UCSD-AML1 (cell line): ENCODE data around the gene SIAE.

Experiments
- DNase-seq: peaks from one replicate; lab custom pipeline; 2025; ENCODE audit not compliant: unreplicated experiment; lab: John Stamatoyannopoulos, UW

SIAE gene, protein sequence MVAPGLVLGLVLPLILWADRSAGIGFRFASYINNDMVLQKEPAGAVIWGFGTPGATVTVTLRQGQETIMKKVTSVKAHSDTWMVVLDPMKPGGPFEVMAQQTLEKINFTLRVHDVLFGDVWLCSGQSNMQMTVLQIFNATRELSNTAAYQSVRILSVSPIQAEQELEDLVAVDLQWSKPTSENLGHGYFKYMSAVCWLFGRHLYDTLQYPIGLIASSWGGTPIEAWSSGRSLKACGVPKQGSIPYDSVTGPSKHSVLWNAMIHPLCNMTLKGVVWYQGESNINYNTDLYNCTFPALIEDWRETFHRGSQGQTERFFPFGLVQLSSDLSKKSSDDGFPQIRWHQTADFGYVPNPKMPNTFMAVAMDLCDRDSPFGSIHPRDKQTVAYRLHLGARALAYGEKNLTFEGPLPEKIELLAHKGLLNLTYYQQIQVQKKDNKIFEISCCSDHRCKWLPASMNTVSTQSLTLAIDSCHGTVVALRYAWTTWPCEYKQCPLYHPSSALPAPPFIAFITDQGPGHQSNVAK

DNA sequence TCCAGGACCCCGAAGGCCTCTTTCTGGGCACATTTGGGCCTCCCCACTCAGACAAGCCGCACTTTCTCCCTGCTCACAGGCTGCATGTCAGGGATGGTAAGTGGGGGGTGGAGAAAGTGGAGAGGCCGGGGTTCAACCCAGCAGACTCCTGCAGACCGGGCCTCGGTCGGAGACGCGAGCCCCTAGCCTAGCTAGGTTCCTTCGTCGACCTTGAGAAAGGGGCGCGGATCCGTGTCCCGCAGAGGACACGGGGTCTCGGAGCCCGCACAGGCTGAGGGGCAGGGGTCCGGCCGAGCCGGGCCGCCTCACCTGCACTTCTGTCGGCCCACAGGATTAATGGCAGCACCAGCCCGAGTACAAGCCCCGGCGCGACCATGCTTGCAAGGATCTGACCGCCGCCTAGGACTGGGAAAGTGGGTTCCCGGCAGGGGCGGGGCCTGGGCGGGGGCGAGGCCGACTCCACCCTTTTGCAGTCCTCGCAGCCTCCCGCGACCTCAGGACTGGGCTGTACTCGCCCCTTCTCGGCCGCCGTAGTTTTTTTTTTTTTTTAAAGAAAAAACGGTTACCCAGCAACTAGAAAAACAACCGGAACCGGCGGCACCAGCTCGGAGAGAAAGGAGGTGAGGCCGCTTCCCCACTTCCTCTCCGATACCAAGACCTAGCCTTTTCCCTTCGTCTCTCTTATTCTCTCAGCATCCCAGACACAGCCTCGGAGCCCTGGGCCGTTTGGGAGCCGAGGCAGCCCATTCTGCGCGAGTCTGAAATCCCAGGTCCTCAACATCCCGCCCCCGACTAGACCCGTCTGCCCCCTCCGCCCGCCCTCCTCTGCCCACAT lies at the start of gene SIAE, which contains the start of gene SPA17:
Gene SIAE, minus strand, starts transcription at position 407 of the 835 bp plus-strand sequence. Its CDS starts 31 bp downstream, at position 376.
Gene SPA17, plus strand, starts transcription at position 572 of the 835 bp plus-strand sequence. CDS start 1,361 bp downstream, outside the sequence.
- DNase-seq, result peak; percentile 93

DNA sequence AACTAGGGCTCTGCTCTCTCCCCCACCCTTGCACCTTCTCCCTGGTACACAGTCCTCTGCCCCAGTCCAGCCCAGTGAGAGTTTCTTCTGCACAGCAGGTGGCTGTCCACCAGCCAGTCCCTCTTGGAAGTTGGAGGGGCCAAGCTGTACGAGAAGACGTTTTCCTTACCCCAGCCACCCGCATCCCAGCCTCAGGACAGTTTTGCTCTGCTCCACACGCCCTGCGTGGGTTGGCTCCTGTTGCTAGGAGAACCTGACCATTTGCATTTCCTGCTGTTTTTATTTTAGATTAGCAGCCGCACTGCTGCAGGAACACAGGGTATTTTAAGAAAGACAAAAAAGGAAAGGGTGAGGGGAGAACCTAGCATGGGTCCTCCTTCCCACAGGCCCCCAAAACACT lies 48.6 kb upstream of the SIAE start:
- peak; percentile 46 for DNase-seq

DNA sequence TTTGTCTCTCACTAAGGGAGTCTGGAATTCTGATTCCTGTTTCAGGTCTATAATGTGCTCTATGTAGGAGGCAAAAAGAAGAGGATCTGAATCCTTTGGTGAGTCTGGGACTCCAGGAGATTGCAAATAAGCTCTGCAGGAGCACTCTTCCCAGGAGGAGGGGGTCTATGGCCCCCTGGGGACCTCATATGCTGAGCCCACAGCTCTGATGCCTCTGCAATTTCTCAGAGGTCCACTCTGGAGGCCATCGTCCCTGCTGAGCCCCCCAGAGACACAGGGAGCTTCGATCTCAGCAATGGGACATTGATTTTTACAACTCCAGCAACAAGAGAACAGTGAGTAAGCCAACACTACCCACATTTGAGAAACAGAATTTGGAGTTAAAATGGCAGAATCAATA lies 46.0 kb upstream of the SIAE start:
- DNase-seq, result no peak

DNA sequence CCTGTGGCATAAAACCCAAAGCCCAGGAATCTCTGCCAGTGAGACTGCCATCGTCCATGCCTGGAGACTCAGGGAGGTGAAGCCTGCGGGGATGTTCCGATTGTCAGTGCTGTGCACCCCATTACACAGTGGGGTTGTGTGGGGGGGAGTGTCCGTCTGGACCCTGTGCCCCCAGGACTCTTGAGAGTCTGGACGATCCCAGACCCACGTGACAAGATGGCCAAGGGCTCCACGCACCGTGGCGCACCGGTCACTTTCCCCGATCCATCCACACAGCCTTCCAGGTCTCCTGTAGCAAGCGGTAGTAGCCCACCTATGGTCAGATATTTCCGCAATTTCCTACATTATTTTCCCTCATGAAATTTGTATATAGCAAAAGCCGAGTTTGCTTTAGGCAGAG lies 45.3 kb upstream of the SIAE start:
- no peak for DNase-seq

DNA sequence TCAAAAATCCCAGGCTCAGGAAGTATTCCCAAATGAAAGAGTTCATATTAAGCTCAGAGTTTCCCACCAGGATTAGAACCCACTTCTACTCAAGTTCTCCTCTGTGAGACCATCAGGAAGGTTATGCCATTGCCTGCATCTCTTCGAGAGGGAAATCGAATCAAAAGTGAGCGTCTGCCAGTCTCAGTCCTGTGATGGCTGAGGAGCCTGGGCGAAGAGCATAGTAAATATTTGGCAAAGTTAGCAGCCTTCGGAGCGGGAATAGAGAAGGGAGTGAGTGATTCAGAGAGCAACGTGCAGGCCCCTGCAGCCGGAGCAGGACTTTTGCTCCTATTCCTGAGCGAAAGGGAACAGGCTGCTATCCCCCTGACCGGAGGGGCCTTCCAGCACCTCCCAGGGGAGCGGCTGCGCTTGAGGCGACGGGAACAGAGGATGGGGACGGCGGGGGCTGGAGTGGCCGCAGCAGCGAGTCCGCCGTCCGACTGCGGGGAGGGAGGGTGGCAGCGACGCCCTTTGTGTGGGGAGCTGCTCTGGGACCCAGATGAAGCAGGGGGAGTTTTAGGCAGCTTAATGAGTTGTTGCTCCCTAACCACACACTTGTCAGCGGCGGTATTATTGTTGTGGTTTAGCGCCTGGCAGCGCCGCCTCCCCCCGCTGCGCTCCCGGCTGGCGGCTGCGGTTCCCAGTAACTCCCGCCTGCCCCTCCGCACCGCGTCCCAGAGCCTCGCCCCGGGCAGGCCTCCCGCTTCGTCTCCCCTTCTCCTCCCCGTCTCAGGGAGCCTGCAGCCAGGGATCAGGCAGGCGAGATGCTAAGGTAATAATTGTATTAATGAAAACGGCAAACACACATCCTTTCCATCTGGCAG lies 44.5 kb upstream of the SIAE start:
- DNase-seq, result peak; percentile 60

DNA sequence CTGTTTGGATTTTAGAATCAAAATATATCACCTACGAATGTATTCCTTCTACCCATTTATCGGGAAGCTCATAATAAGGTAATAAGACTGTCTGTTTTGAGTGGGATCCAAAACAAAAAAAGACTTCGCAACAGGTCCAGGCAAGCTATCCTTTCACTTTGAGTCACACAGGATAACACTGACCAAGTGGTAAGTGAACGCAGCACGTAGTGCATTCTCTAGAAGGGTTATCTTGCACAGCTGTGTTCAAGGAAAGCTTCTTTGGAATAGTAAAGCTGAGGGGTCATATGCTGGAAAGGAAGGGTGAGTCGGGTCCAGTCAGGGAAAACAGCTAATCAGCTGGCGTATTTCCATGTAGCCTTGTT lies 43.9 kb upstream of the SIAE start:
- no peak for DNase-seq

DNA sequence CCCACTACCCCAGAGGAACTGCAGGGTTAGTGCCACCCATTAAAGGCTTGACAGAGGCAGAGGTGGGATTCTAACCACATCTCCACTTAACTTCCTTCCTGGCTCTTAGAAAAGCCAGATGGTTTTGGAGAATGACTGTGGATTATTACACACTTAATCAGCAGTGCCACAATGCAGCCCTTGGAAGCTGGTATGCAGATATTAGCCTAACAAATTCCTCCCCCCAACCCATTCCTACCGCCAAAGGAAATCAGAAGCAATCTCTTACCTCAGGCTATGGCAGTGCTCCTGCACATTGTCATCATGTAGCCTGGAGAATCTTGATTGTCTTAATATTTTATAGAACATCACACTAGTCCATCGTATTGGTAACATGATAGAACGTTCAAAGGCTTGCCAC lies 43.1 kb upstream of the SIAE start:
- peak; percentile 48 for DNase-seq

DNA sequence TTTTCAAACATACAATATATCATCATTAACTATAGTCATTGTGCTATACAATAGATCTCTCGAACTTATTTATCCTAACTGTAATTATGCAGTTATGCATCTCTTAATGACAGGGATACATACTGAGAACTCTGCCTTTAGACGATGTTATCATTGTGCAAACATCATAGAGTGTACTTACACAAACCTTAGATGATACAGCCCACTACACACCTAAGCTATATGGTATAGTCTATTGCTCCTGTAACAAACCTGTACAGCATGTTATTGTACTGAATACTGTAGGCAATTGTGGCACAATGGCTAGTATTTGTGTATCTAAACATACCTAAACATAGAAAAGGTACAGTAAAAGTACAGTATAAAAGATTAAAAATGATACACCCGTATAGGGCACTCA lies 38.9 kb upstream of the SIAE start:
- no peak for DNase-seq

DNA sequence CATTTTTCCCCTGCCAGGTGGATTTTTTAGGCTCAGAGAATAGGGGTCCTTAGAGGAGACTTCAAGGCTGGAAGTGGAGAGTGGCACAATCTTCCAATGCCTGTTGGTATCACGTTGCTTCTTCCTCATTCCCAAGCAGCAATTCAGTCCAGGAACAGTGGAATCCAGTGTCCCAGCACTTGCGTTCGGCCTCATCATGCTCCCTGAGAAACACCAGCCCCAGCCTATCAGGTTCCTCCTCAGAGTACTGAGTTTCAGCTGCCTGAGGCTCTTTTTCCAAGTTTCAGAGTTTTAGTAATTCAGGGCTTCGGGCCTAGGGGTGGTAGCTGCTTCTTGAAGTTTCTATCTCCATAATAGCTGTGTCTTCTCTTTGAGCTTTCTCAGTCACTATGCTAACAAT lies 34.3 kb upstream of the SIAE start:
- DNase-seq, result no peak

DNA sequence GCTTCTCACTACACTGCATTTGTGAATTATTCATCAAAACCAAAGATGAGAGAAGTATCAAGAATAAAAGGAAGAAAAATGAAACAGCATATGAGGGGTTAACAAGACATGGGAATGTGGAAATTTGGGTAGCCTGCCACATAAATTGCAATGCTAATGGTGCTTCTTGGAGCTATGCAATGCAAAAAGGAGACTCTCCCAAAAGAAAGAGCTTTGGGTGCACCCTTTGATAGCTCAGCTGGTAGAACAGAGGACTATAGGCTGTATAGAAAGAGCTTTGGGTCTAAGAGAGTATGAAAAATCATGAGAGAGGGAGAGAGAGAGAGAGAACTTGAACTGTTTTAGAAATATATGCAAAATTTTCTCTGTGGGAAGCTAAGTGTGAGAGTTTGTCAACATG lies 26.5 kb upstream of the SIAE start:
- no peak for DNase-seq

DNA sequence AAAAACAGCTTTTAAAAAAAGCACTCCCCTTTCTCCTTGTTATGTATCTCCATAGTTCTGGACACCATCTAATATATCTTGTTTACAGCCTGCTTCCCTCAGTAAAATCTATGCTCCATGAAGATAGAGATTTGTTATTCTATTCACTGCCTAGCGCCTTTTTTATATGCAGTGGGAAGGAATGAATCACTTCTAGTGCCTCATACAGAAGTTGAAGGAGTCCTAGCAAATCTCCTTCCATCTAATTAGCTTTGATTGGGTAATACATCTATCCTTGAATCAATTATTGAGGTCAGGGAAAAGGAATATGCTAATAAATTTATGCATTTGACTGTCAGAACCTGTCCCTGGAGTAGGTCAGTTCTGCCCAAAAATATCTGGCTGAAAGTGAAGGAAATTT lies 26.0 kb upstream of the SIAE start:
- no peak for DNase-seq

DNA sequence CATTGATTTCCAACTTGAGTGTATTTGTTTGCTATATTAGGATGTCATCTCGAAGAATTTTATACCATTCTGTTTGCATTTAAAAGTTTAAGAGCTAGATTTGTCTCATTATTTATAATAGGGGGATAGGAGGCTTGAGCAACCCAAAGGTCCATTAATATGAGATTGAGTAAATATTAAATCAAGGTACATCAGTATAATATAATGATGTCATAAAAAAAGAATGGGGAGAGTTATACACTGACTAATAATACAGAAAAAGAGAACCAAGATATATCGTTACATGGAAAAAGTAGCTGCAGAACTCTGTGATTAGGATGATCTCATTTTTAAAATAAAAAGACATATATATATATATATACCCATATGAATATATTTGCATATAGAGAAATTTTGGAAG lies 19.6 kb upstream of the SIAE start:
- DNase-seq, result no peak

DNA sequence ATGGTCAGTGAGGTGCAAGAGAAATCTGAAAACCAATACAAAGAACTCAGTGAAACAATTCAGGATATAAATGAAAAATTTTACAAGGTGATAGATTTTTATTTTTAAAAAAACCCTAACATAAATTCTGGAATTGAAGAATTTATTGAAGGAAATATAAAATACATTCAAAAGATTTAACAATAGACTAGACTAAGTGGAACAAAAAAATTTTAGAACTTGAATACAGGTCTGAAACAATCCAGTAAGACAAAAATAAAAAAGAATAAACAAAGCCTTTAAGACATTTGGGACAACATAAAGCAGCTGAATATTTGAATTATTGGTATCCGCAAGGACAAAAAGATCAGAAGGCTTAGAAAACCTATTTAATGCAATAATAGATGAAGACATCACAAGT lies 8.9 kb upstream of the SIAE start:
- no peak for DNase-seq

DNA sequence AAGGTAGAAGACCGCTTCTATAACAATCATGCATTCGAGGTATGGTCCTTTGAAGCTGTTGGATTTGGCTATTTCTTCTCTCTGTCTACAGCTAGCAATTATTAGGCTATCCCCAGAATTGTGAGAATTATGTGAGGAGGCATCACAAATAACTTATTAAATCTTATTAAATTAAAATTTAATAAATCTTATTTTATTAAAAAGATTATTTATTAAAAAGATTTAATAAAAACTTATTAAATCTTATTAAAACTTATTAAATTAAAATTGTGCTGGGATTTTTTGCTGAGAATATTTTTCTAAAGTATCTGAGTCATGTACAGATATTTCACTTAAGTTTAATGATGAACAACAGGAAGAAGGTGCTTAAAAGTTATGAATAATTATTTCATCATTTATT lies 7.9 kb upstream of the SIAE start:
- DNase-seq, result no peak

DNA sequence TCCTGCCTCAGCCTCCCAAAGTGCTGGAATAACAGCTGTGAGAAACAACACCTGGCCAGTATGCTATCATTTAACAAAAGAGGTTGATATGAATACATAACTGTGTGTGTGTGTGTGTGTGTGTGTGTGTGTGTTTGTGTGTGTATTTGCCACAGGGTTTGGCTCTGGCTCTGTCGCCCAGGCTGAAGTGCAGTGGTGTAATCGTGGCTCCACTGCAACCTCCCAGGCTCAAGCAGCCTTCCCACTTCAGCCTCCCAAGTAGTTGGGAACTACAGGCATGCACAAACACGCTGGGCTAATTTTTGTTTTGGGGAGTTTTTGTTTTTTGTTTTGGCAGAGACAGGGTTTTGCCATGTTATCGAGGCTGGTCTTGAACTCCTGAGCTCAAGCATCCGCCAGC lies 4.9 kb upstream of the SIAE start:
- DNase-seq, result no peak

DNA sequence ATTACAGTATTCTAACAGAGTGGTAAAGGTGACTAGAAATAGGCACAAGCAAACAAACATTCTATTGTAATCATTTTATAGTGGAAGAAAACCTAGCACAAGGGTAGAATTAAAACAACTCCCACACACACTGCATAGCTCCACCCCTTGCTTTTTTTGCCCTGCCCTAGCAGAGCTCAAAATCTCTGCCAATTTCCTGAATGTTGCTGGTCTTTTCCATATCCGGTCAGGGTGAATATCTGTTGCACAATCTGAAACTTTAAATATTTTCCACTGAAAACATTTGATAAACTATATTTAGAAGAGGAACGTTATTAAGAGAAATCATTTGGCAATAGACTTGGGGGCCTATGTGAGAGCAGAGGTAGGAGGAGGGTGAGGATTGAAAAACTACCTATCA lies 2.8 kb upstream of the SIAE start:
- DNase-seq, result peak; percentile 15

DNA sequence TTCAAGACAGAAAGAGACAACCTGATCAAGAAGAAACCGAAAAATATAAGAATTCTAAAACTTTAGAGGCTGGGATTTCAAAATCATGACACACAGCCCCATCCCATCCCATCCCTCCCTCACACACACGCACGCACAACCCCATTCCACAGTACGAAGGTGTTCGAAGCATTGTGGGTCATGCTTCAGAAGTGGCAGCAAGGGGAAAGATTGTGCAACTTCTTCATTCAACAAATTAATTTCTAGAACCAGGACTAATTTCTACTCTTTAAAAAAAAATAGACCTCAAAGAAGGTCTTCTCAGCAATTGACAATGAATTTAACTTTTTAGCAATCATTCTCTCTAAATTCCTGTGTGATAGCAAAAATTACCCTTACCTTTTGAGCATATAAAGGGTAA lies 1.0 kb upstream of the SIAE start:
- DNase-seq, result no peak

DNA sequence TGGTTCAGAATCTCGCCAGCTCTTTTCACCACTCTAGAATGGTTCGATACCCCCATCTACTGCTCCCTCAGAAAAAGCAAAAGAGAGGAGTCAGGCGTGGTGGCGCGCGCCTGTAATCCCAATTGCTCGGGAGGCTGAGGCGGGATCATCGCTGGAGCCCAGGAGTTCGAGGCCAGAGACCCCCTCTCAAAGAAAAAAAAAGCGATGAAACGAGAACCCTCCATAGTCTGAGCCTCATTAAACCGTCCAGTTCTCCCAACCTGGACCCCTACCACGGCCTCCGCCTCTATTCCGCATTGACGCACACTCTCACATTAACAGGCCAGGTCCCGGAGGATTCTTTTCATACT lies 604 bp upstream of the SIAE start:
- no peak for DNase-seq

DNA sequence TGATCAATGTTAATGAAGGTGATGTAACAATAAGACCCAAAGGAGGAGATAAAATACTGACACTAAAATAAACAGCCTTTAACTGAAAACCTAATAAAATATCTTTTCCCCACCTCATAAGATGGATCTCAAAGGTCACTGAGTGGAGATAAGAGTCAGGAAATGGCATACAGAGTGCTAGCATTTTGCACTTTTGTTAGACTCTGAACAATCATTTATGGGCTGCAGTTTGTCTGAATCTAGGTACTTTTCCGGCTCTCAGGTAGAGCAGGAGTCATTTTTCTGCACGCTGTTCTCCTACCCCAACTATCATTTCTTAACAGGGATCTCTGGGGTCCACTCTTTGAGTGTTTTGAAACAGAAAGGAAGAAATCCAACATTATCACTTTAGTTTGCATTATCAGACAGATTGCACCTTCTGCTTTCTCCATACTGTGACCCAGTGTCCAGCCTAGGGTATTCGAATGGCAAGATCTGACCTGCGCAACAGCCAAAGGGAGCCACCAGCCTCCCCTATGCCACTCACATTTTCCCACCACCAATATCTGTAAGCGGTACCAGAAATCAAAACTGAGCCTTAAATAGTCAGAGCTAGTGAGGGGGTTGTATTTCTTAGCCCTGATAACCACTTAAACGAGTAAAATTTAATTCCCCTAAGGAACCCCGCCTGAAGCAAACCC lies 863 bp downstream of the SIAE start:
- no peak for DNase-seq

DNA sequence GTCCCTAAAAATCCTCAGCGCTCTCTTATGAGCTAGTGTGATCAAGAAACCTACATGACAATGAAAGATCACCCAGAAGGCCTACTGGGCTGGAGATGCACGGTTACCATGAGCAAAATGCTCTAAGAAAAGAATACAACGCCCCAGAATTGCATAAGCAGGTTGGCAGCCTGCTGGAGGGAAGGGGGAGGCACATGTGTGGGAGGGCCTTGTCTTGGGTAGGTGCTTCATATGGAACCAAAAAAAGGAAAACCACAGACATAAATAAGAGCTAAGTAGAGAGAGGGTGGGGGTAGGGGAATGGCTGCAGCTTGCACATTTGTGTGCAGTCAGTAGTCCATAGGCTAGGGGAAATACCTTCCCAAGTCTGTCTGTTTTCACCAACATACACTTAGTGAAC lies 2.8 kb downstream of the SIAE start:
- DNase-seq, result peak; percentile 80

DNA sequence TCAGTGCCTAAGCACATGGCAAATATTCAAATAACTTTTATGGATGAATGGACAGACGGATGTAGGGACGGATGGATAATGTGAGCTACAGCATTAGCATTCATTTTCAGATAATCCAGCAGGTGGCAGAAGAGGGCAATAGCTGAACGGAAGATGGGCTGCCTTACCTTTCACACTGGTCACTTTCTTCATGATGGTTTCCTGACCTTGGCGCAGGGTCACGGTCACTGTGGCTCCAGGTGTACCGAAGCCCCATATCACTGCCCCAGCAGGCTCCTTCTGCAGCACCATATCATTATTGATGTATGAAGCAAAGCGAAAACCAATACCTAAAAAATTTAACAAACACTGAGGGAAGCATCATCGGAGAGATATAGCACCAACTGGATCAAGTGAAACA lies 4.3 kb downstream of the SIAE start:
- peak; percentile 27 for DNase-seq
